DND-41 (cell line): Measurements from ENCODE around the gene STEAP1B.
"Not testable (repeated sequence)": the region's sequence is repeated elsewhere in the genome, so short reads cannot be mapped to it uniquely, and the experiment has no call there.

Source experiments
- ATAC-seq: fragments of 200-7000 bp; cut with Tn5 transposase; 3 replicates; pipeline ENCODE4 v1.9.1; 2021; ENCODE audit warnings: low read depth; ENCODE audit not compliant: insufficient read depth
- DNase-seq: peaks from one replicate; pipeline ENCODE4 v3.0.0-alpha.2; 2020
- H2AFZ ChIP-seq: 2 replicates; pipeline ENCODE4 v1.6.0; 2012; ENCODE audit warnings: low read depth, low read length
- H3K27ac ChIP-seq: 2 replicates; pipeline ENCODE4 v1.5.1; 2012; ENCODE audit warnings: low read length, inconsistent platforms
- H3K27me3 ChIP-seq: fragments of 200-600 bp; sonication (generic); 2 replicates; pipeline ENCODE4 v1.6.0; 2012; ENCODE audit warnings: low read length, mild to moderate bottlenecking, inconsistent platforms; ENCODE audit not compliant: insufficient read depth, poor library complexity
- H3K36me3 ChIP-seq: 2 replicates; pipeline ENCODE4 v1.5.1; 2012; ENCODE audit warnings: low read length, inconsistent platforms; ENCODE audit not compliant: insufficient read depth
- H3K4me1 ChIP-seq: 2 replicates; pipeline ENCODE4 v1.5.1; 2012; ENCODE audit warnings: mild to moderate bottlenecking, low read length; ENCODE audit not compliant: insufficient read depth
- H3K4me2 ChIP-seq: 2 replicates; pipeline ENCODE4 v1.6.0; 2012; ENCODE audit warnings: mild to moderate bottlenecking, moderate library complexity, low read length, inconsistent platforms; ENCODE audit not compliant: insufficient read depth
- H3K4me3 ChIP-seq, 2 experiments: fragments of 200-600 bp in 1 of 2; shearing (Covaris generic) in 1 of 2; 2 replicates each; pipeline ENCODE4 v1.5.1; 2012 to 2016; ENCODE audit warnings: inconsistent platforms in 2 of 2, low read length in 2 of 2, mild to moderate bottlenecking in 2 of 2, low read depth in 1 of 2, moderate library complexity in 1 of 2
- H3K79me2 ChIP-seq: 2 replicates; pipeline ENCODE4 v1.6.0; 2012; ENCODE audit warnings: low read length, inconsistent platforms; ENCODE audit not compliant: insufficient read depth
- H3K9ac ChIP-seq: 2 replicates; pipeline ENCODE4 v1.6.0; 2012; ENCODE audit warnings: low read depth, mild to moderate bottlenecking, inconsistent platforms, low read length, moderate library complexity
- H3K9me3 ChIP-seq: 2 replicates; pipeline ENCODE4 v1.5.1; 2012; ENCODE audit warnings: low read length, moderate library complexity, mild to moderate bottlenecking, inconsistent platforms; ENCODE audit not compliant: insufficient read depth, severe bottlenecking
- H4K20me1 ChIP-seq: 2 replicates; pipeline ENCODE4 v1.6.0; 2012; ENCODE audit warnings: low read length; ENCODE audit not compliant: insufficient read depth
- CTCF ChIP-seq: IDR thresholded peaks from 2 replicates; pipeline ENCODE4 v1.5.1; 2012; ENCODE audit warnings: borderline replicate concordance, low read length, moderate library complexity, mild to moderate bottlenecking; ENCODE audit not compliant: poor library complexity, severe bottlenecking; ENCODE audit errors: extremely low read depth
- EZH2 ChIP-seq: IDR thresholded peaks from 3 replicates; pipeline ENCODE4 v1.6.1; 2012; ENCODE audit warnings: borderline replicate concordance, low read depth, mild to moderate bottlenecking, moderate library complexity, low read length, inconsistent platforms; ENCODE audit not compliant: severe bottlenecking

Gene STEAP1B

GRCh38 chr7:22435720-22436119 is 64.3 kb downstream of the STEAP1B start:
- no peak overlapping the region for H2AFZ ChIP-seq
- no peaks in the 10 kb centered on the region for H3K36me3 ChIP-seq
- no peaks in the 10 kb centered on the region for H3K79me2 ChIP-seq
- H3K4me3 ChIP-seq = no peak overlapping the region
- peaks cover 9% of the 10 kb centered on the region for H3K9me3 ChIP-seq
- H3K9ac ChIP-seq = no peak overlapping the region
- no peaks in the 10 kb centered on the region for H4K20me1 ChIP-seq
- H3K27ac ChIP-seq = no peak overlapping the region
- H3K4me2 ChIP-seq = no peak overlapping the region
- no peaks in the 10 kb centered on the region for H3K27me3 ChIP-seq
- no peak for TF ChIP-seq EZH2
- no peak for TF ChIP-seq CTCF
- no peaks in the 10 kb centered on the region; the same call in 1 of the 2 replicates for H3K4me1 ChIP-seq
- DNase-seq (no peak), ATAC-seq (0 out of 3 replicates have a peak, but pooled peaks have one; percentile 31)

GRCh38 chr7:22435105-22435504 is 64.9 kb downstream of the STEAP1B start:
- no peak for TF ChIP-seq CTCF
- no peak for TF ChIP-seq EZH2
- peaks cover 9% of the 10 kb centered on the region for H3K9me3 ChIP-seq
- peak; percentile 56 for ATAC-seq
- DNase-seq = no peak
- no peaks in the 10 kb centered on the region for H3K36me3 ChIP-seq
- no peak overlapping the region for H2AFZ ChIP-seq
- no peak overlapping the region for H3K4me3 ChIP-seq
- H3K27ac ChIP-seq = no peak overlapping the region
- no peaks in the 10 kb centered on the region; the same call in 1 of the 2 replicates for H3K4me1 ChIP-seq
- H3K4me2 ChIP-seq = no peak overlapping the region
- H3K79me2 ChIP-seq = no peaks in the 10 kb centered on the region
- no peak overlapping the region for H3K9ac ChIP-seq
- no peaks in the 10 kb centered on the region for H3K27me3 ChIP-seq
- H4K20me1 ChIP-seq = no peaks in the 10 kb centered on the region

DNA sequence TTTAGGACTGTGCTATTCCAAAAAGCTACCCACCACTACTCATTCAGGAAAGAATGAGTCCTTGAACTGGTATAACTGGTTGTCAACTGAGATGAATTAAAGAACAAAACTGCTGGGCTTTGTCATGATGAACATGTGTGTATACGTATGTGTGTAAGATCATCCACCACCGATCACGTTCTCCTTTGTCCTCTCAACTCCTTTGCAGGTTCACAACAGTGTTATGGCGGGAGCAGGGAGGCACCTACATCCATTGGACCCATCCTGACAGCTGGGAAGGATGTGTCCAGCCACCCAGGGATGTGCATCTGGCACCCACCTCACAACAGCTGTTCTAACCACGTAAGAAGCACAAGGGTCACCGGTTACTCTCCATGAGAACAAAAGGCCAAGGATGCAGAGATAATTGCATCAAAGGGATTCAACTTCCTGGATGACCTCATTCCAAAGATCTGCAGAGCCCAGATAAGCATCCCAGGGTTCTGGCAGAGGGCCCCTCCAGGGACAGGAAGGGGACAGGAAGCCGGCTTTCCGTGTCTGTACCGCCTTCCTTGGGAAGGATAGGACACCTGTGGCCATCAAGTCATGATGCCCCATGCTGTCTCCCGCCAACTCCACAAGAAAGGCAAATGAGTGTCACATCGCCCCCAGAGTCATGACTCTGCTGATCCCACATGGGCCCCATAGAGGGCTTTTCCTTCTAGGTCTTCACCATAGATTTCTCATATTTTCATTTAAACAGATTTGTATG is 66.1 kb downstream of the STEAP1B start:
- ATAC-seq (peak; percentile 37; the same call in 2 of the 3 replicates), DNase-seq (peak; percentile 16)
- Histone ChIP-seq H3K4me2 (no peak overlapping the region), H2AFZ (no peak overlapping the region), H3K9me3 (peaks cover 2% of the 10 kb centered on the region), H4K20me1 (no peaks in the 10 kb centered on the region), H3K27me3 (no peaks in the 10 kb centered on the region), H3K4me1 (no peaks in the 10 kb centered on the region; the same call in 1 of the 2 replicates), H3K27ac (0 out of 2 replicates have a peak overlapping the region, but pooled peaks have one; percentile 17), H3K79me2 (no peaks in the 10 kb centered on the region), H3K9ac (no peak overlapping the region), H3K4me3 (no peak overlapping the region), H3K36me3 (no peaks in the 10 kb centered on the region)
- TF ChIP-seq CTCF = peak; percentile 27
- no peak for TF ChIP-seq EZH2

DNA sequence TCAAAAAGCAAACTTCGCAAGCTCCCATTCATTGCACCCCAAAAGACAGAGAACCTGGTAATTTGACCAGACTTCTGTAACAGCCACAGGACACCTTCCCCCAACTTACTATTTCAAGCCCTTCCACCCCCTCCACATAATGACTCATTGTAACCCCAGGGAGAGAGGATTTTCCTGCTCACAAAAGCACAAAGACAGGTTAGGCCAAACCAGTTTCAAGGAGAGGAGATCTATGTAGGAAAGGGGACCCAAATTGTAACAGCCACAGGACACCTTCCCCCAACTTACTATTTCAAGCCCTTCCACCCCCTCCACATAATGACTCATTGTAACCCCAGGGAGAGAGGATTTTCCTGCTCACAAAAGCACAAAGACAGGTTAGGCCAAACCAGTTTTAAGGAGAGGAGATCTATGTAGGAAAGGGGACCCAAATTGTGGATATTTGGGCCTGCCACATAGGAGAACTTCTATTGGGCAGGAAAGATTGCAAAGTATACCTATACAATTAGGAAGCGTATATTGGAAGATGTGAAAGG is 66.8 kb downstream of the STEAP1B start:
- H3K4me2 ChIP-seq, H3K9me3 ChIP-seq, H4K20me1 ChIP-seq, H2AFZ ChIP-seq, H3K79me2 ChIP-seq, H3K36me3 ChIP-seq, ATAC-seq, H3K4me1 ChIP-seq, H3K4me3 ChIP-seq, DNase-seq, H3K9ac ChIP-seq, H3K27me3 ChIP-seq: not testable (repeated sequence)
- 0 out of 2 replicates have a peak overlapping the region, but pooled peaks have one; percentile 6 for H3K27ac ChIP-seq
